ENCODE results near the gene FUOM.

DNA sequence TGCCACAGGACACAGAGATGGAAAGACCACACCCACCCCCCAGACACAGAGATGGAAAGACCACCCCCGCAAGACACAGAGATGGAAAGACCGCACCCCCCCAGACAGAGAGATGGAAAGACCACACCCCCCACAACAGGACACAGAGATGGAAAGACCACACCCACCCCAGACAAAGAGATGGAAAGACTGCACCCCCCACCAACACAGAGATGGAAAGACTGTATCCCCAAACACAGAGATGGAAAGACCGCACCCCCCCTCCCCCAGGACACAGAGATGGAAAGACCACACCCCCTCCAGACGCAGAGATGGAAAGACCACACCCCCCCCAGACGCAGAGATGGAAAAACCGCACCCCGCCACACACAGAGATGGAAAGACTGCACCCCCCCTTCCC lies 41.1 kb downstream of the FUOM start:
- no peak for TF ChIP-seq POLR2A (IDR thresholded peaks at IDR 0.05)
- TF ChIP-seq, protein P1, sequence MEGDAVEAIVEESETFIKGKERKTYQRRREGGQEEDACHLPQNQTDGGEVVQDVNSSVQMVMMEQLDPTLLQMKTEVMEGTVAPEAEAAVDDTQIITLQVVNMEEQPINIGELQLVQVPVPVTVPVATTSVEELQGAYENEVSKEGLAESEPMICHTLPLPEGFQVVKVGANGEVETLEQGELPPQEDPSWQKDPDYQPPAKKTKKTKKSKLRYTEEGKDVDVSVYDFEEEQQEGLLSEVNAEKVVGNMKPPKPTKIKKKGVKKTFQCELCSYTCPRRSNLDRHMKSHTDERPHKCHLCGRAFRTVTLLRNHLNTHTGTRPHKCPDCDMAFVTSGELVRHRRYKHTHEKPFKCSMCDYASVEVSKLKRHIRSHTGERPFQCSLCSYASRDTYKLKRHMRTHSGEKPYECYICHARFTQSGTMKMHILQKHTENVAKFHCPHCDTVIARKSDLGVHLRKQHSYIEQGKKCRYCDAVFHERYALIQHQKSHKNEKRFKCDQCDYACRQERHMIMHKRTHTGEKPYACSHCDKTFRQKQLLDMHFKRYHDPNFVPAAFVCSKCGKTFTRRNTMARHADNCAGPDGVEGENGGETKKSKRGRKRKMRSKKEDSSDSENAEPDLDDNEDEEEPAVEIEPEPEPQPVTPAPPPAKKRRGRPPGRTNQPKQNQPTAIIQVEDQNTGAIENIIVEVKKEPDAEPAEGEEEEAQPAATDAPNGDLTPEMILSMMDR (IDR thresholded peaks at IDR 0.05) = no peak
